Astrocyte (in vitro differentiated cells and primary cell): ENCODE results near the gene ACYP2. TPM values are rescaled to one million over a fixed set of nuclear protein-coding genes. Genes with fewer than 3 reads are reported as not detected.

Source experiments
- DNase-seq: peaks from one replicate; pipeline ENCODE4 v3.0.0-alpha.2; 2010; ENCODE audit warnings: low read depth
- FAIRE-seq: peaks from 2 replicates; lab custom pipeline; 2011; peaks lifted over from hg19 to GRCh38; lab: Jason Lieb, UNC
- H2AFZ ChIP-seq: 2 replicates; pipeline ENCODE4 v1.6.0; 2012; ENCODE audit warnings: low read depth, low read length, inconsistent platforms
- H3K27ac ChIP-seq: 2 replicates; pipeline ENCODE4 v1.5.1; 2011; ENCODE audit warnings: low read depth, low read length, inconsistent platforms
- H3K27me3 ChIP-seq: 2 replicates; pipeline ENCODE4 v1.6.0; 2011; ENCODE audit warnings: low read length, inconsistent platforms; ENCODE audit not compliant: insufficient read depth
- H3K36me3 ChIP-seq: 2 replicates; pipeline ENCODE4 v1.5.1; 2011; ENCODE audit warnings: low read length, inconsistent platforms; ENCODE audit not compliant: insufficient read depth
- H3K4me1 ChIP-seq: 2 replicates; pipeline ENCODE4 v1.5.1; 2011; ENCODE audit warnings: low read length, inconsistent platforms; ENCODE audit not compliant: insufficient read depth
- H3K4me2 ChIP-seq: 2 replicates; pipeline ENCODE4 v1.6.0; 2012; ENCODE audit warnings: low read length, inconsistent platforms
- H3K4me3 ChIP-seq: 2 replicates; pipeline ENCODE4 v1.5.1; 2011; ENCODE audit warnings: low read depth, mild to moderate bottlenecking, low read length, inconsistent platforms; ENCODE audit not compliant: insufficient read depth
- H3K79me2 ChIP-seq: 2 replicates; pipeline ENCODE4 v1.6.0; 2012; ENCODE audit warnings: mild to moderate bottlenecking, low read length, inconsistent platforms; ENCODE audit not compliant: insufficient read depth
- H3K9ac ChIP-seq: 2 replicates; pipeline ENCODE4 v1.6.0; 2012; ENCODE audit warnings: mild to moderate bottlenecking, low read length, inconsistent platforms
- H3K9me3 ChIP-seq: 2 replicates; pipeline ENCODE4 v1.5.1; 2012; ENCODE audit warnings: low read depth, mild to moderate bottlenecking, low read length, inconsistent platforms; ENCODE audit not compliant: insufficient read depth
- H4K20me1 ChIP-seq: 2 replicates; pipeline ENCODE4 v1.6.0; 2012; ENCODE audit warnings: low read length, inconsistent platforms; ENCODE audit not compliant: insufficient read depth
- H3K27ac Mint-ChIP-seq: one replicate; pipeline ENCODE4 v1.8.0; 2021; ENCODE audit warnings: mild to moderate bottlenecking, mixed read lengths; ENCODE audit not compliant: unreplicated experiment
- H3K27me3 Mint-ChIP-seq: one replicate; pipeline ENCODE4 v1.8.0; 2021; ENCODE audit warnings: low read depth, mixed read lengths; ENCODE audit not compliant: unreplicated experiment
- H3K36me3 Mint-ChIP-seq: one replicate; pipeline ENCODE4 v1.8.0; 2021; ENCODE audit warnings: low read depth, mixed read lengths; ENCODE audit not compliant: unreplicated experiment
- H3K4me1 Mint-ChIP-seq: one replicate; pipeline ENCODE4 v1.8.0; 2021; ENCODE audit warnings: low read depth, mixed read lengths; ENCODE audit not compliant: unreplicated experiment
- H3K4me3 Mint-ChIP-seq: one replicate; pipeline ENCODE4 v1.8.0; 2021; ENCODE audit warnings: mild to moderate bottlenecking, moderate library complexity, mixed read lengths; ENCODE audit not compliant: unreplicated experiment
- H3K9me3 Mint-ChIP-seq: one replicate; pipeline ENCODE4 v1.8.0; 2021; ENCODE audit warnings: mild to moderate bottlenecking, mixed read lengths; ENCODE audit not compliant: unreplicated experiment
- CTCF ChIP-seq: IDR thresholded peaks from 2 replicates; pipeline ENCODE4 v1.5.1; 2011; ENCODE audit warnings: low read depth, mild to moderate bottlenecking, inconsistent platforms, low read length, moderate library complexity; ENCODE audit not compliant: insufficient read depth
- EZH2 ChIP-seq: IDR thresholded peaks from 2 replicates; pipeline ENCODE4 v1.6.1; 2012; ENCODE audit warnings: mild to moderate bottlenecking, low read length, inconsistent platforms; ENCODE audit not compliant: insufficient read depth
- total RNA-seq: library from RNA; stranded (reverse); gene quantifications from 2 replicates; pipeline ENCODE4 v1.2.1, GENCODE V29; 2021

The ACYP2 gene
- total RNA-seq, 1 donor from 2014 or later = 6.8 TPM

- FAIRE-seq = no peak
- no peaks in the 10 kb centered on the region for H3K4me1 Mint-ChIP-seq
- no peak overlapping the region for H3K27ac Mint-ChIP-seq
- Histone ChIP-seq H3K79me2 (no peaks in the 10 kb centered on the region), H3K4me3 (no peak overlapping the region), H3K4me2 (no peak overlapping the region), H2AFZ (no peak overlapping the region), H3K4me1 (peaks cover 5% of the 10 kb centered on the region), H3K27me3 (no peaks in the 10 kb centered on the region), H3K9ac (no peak overlapping the region), H3K27ac (no peak overlapping the region), H4K20me1 (no peaks in the 10 kb centered on the region), H3K36me3 (no peaks in the 10 kb centered on the region), H3K9me3 (no peaks in the 10 kb centered on the region)
- peaks cover 1% of the 10 kb centered on the region for H3K27me3 Mint-ChIP-seq
- DNase-seq = no peak
- no peaks in the 10 kb centered on the region for H3K36me3 Mint-ChIP-seq
- TF ChIP-seq EZH2 = no peak
- TF ChIP-seq CTCF = no peak
- H3K4me3 Mint-ChIP-seq = no peak overlapping the region
- H3K9me3 Mint-ChIP-seq = no peaks in the 10 kb centered on the region
Measured at GRCh38 chr2:54341656-54342055, 226.2 kb downstream of the ACYP2 start.

GRCh38 chr2:54342603-54343002, 227.2 kb downstream of the ACYP2 start:
- H2AFZ ChIP-seq = no peak overlapping the region
- H3K4me3 ChIP-seq = no peak overlapping the region
- no peaks in the 10 kb centered on the region for H3K9me3 ChIP-seq
- H3K4me1 Mint-ChIP-seq = no peaks in the 10 kb centered on the region
- DNase-seq (no peak), FAIRE-seq (no peak)
- no peaks in the 10 kb centered on the region for H4K20me1 ChIP-seq
- no peaks in the 10 kb centered on the region for H3K36me3 Mint-ChIP-seq
- no peak overlapping the region for H3K27ac Mint-ChIP-seq
- no peaks in the 10 kb centered on the region for H3K36me3 ChIP-seq
- no peak overlapping the region for H3K9ac ChIP-seq
- no peak overlapping the region for H3K4me3 Mint-ChIP-seq
- H3K4me1 ChIP-seq = no peaks in the 10 kb centered on the region
- H3K9me3 Mint-ChIP-seq = no peaks in the 10 kb centered on the region
- TF ChIP-seq EZH2 (no peak), CTCF (no peak)
- no peaks in the 10 kb centered on the region for H3K27me3 ChIP-seq
- H3K79me2 ChIP-seq = no peaks in the 10 kb centered on the region
- H3K27me3 Mint-ChIP-seq = peaks cover 1% of the 10 kb centered on the region
- H3K27ac ChIP-seq = no peak overlapping the region
- H3K4me2 ChIP-seq = no peak overlapping the region

- H2AFZ ChIP-seq = no peak overlapping the region
Measured at GRCh38 chr2:54347622-54348021, 232.2 kb downstream of the ACYP2 start.

More at GRCh38 chr2:54347622-54348021, 232.2 kb downstream of the ACYP2 start:
- no peaks in the 10 kb centered on the region for H3K27me3 ChIP-seq
- Mint-ChIP-seq H3K4me3 (no peak overlapping the region), H3K9me3 (no peaks in the 10 kb centered on the region), H3K36me3 (no peaks in the 10 kb centered on the region), H3K27me3 (peaks cover 1% of the 10 kb centered on the region), H3K4me1 (no peaks in the 10 kb centered on the region), H3K27ac (no peak overlapping the region)
- no peak overlapping the region for H3K9ac ChIP-seq
- TF ChIP-seq CTCF = no peak
- no peak for TF ChIP-seq EZH2
- DNase-seq (no peak), FAIRE-seq (no peak)
- no peaks in the 10 kb centered on the region for H3K36me3 ChIP-seq
- no peak overlapping the region for H3K4me2 ChIP-seq
- no peak overlapping the region for H3K4me3 ChIP-seq
- H3K27ac ChIP-seq = no peak overlapping the region
- peaks cover 4% of the 10 kb centered on the region for H3K4me1 ChIP-seq
- H4K20me1 ChIP-seq = no peaks in the 10 kb centered on the region
- H3K79me2 ChIP-seq = no peaks in the 10 kb centered on the region
- H3K9me3 ChIP-seq = no peaks in the 10 kb centered on the region
